Dedifferentiated amniotic fluid mesenchymal stem cell (primary cell): Measurements from ENCODE around the gene RASGRF1.

ENCODE experiments used
- DNase-seq: peaks from one replicate; pipeline ENCODE4 v3.0.0-alpha.2; 2016; ENCODE audit errors: extremely low spot score

RASGRF1 gene

GRCh38 chr15:79066391-79067071 is 24.0 kb downstream of the RASGRF1 start:
- DNase-seq: no peak

GRCh38 chr15:79065706-79066376 is 24.7 kb downstream of the RASGRF1 start:
- no peak for DNase-seq

- DNase-seq: no peak
Observed at GRCh38 chr15:79065361-79065705, 25.2 kb downstream of the RASGRF1 start.

- no peak for DNase-seq
Observed at GRCh38 chr15:79064496-79064895, 26.1 kb downstream of the RASGRF1 start.

- DNase-seq: no peak
Observed at GRCh38 chr15:79060175-79060574, 30.4 kb downstream of the RASGRF1 start.

- DNase-seq: no peak
Observed at GRCh38 chr15:79059081-79059572, 31.5 kb downstream of the RASGRF1 start.

GRCh38 chr15:79058260-79058850 is 32.2 kb downstream of the RASGRF1 start:
- DNase-seq: no peak

GRCh38 chr15:79057050-79057449 is 33.5 kb downstream of the RASGRF1 start:
- no peak for DNase-seq

- DNase-seq: no peak
Observed at GRCh38 chr15:79054350-79054749, 36.2 kb downstream of the RASGRF1 start.

- DNase-seq: no peak
Observed at GRCh38 chr15:79053894-79054293, 36.7 kb downstream of the RASGRF1 start.

- DNase-seq: no peak
Observed at GRCh38 chr15:79051941-79052731, 38.4 kb downstream of the RASGRF1 start.

- no peak for DNase-seq
Observed at GRCh38 chr15:79051029-79051428, 39.6 kb downstream of the RASGRF1 start.

- no peak for DNase-seq
Observed at GRCh38 chr15:79050341-79050740, 40.2 kb downstream of the RASGRF1 start.

GRCh38 chr15:79049416-79049815 is 41.2 kb downstream of the RASGRF1 start:
- DNase-seq: no peak

- no peak for DNase-seq
Observed at GRCh38 chr15:79047676-79048439, 42.7 kb downstream of the RASGRF1 start.

- no peak for DNase-seq
Observed at GRCh38 chr15:79046691-79047404, 43.7 kb downstream of the RASGRF1 start.

- no peak for DNase-seq
Observed at GRCh38 chr15:79045041-79045440, 45.5 kb downstream of the RASGRF1 start.

- DNase-seq: no peak
Observed at GRCh38 chr15:79042213-79042928, 48.2 kb downstream of the RASGRF1 start.

GRCh38 chr15:79041601-79042168 is 48.9 kb downstream of the RASGRF1 start:
- no peak for DNase-seq

GRCh38 chr15:79037848-79038247 is 52.7 kb downstream of the RASGRF1 start:
- DNase-seq: no peak
